ENCODE results near the gene FSTL4.

FSTL4 gene

DNA sequence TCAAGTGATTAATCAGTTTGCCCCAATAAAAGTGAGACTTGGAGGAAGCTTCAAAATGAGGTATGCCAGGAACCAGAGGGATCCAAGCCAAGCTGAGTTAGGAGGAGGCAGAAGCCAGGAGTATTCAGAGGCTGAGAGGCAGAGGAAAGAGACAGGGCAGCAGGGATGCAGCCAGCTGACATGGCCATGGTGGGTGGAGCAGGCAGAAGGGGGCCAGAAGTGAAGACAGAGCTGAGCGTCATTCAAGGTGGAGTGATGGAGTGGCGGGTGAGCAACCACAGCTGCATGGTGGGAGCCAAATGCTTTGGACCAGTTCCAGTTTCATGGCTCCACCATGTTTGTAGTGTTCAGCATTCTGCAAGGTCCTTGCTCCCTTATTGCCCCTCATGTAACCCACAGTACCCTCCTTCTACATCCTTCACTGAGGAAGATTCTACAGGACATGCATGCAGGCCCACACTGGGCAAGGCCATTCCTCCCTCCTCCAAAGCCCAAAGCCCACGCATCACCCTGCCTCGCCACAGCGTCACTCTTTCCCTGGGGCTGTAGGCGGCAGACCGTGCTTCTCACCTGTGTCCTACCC is 100.6 kb downstream of the FSTL4 start:
- DNase-seq: no peak

DNA sequence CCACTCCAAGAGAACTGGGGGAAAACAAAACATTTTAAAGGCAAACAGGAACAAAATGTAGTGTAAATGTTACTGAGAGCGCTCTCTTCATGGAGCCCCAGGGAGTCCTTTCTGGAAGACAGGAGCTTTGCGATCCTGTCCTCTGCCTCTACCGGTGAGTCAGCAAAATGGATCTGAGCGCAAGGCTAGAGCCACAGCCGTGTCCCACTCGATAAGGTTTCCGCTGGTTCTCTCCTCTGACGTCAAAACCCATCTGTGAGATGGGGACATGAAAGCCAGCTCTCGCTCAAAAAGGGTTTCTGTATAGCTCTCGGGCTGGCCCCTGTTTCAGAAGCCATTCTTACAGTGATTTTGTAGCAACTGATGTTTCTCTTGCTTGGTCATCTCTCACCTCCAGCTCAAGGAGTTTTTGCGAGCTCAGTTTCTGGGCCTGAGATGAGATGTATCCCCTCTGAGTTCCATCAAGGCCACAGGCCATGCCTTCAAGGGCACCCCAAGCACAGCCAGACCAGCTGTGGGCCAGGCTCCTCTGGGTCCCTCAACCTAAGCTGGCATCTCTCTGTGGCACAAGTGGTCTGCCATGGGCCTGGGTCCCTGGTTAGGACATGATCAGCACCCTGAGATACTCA is 101.6 kb downstream of the FSTL4 start:
- DNase-seq: no peak

DNA sequence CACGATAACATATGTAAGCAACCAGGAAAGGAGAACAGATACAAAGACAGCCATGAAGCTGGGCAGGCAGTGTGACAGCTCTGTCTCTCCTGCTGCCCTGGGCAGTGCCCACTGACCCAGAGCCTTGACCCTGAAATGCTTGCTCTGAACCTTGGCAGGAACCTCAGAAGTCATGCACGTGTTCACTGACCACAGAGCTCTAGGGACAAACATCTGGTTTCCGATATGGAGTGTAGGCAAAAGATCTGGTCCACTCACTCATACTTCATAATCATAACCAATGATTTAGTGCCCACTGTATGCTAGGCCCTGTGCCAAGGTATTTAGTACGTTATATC is 102.6 kb downstream of the FSTL4 start:
- no peak for DNase-seq

DNA sequence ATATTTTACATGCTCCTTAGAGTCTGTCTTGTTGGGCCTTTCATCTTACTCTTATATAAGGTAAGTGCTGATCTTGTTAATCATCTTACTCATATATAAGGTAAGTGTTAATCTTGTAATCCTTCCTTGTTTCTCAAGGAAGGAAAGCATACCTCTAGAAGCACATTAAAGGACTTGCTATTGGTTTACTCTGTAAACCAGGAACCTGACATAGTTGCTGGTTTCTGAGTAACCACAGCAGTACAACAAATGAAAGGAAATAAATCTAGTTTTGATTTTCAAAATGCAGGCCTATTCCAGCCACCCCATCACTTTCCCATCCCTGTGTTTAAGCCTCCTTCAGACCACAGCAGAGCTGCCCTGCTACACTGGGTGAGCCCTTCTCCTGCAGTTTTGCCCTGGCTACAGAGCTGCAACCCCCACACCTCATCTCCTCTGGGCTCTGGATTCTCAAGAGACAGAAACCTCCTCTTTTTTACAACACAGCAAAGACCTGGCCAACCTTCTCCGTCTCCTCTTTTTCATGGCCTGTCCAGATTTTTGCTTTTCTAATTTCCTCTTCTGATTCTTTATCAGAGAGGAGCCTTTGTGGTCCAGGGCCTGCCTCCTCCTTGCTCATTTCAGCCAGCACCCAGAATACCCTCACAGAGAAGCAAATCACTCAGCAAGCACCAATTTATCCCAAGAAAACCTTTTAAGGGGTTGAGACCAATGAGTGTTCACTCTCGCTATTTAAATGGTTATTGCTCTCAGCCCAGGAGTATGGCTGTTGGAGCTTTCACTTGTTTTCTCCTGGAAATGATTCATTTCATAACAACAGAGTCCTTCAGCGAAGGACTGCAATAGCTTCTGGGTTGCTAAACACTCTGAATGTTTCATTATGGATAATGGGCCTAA is 103.2 kb downstream of the FSTL4 start:
- no peak for DNase-seq

DNA sequence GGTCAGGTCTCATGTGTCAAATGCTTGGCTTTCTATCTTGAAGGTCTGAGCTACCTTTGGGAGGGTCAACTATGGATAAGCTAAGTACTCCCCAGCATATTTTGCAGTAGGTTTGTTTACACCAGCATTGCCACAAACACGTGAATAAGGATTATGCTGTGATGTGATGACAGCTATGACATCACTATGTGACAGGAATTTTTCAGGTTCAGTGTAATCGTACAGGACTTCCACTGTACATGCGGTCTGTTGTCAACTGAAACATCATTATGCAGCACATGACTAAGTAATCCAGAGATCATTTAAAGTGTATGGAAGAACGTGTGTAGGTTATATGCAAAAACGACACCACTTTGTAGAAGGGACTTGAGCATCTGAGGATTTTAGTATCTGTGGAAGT is 104.0 kb downstream of the FSTL4 start:
- no peak for DNase-seq

DNA sequence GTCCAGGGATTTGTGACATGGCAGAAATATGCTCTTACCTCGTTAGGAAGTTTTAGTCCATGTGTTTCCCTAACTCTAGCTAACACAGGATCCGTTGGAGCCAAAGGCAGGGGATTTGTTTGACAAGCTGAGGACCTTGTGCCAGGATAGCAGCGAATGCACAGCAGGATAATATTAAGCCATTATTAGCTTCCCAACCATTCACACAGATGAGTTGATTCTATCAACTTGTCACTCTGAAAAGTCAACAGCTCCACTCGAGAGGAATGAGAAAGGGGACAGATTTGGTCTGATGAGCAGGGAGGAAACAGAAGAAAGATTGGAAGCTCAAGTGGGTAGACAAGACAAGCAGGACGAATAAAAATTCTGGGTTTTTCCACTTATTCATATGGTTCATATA is 106.2 kb downstream of the FSTL4 start:
- no peak for DNase-seq

DNA sequence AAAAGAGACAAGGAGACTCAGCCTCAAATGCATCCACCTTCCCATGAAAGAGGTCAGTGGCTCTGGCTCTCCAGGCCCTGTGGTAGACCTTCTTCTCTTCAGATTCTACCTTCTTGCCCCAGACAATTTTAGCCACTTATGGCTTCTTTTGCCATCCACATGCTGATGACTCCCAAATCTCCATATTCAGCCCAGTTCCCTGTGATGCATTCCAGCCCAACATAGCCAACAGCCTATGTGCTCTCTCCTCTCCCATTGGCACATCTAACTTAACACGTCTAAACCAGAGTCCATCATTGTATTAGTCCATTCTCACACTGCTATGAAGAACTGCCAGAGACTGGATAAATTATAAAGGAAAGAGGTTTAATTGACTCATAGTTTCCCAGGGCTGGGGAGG is 108.8 kb downstream of the FSTL4 start:
- DNase-seq: no peak

DNA sequence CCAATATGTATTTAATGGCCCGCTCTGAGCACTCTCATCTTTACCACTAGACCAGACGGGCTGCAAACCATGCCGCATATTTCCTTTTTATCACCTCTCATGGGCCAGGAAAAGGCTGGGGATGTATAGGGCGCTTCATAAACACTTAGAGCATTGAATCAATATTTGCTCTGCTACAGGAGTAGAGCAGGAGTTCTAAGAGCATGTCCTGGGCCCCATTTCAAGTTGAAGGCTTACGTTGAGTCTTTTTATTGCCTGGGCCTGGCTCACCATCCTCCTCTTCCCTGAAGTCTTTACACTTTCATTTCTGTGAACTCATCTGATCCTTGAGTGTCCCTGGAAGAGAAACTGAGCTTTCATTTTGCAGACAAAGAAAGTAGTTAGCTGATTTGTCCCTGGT is 112.4 kb downstream of the FSTL4 start:
- DNase-seq: no peak

DNA sequence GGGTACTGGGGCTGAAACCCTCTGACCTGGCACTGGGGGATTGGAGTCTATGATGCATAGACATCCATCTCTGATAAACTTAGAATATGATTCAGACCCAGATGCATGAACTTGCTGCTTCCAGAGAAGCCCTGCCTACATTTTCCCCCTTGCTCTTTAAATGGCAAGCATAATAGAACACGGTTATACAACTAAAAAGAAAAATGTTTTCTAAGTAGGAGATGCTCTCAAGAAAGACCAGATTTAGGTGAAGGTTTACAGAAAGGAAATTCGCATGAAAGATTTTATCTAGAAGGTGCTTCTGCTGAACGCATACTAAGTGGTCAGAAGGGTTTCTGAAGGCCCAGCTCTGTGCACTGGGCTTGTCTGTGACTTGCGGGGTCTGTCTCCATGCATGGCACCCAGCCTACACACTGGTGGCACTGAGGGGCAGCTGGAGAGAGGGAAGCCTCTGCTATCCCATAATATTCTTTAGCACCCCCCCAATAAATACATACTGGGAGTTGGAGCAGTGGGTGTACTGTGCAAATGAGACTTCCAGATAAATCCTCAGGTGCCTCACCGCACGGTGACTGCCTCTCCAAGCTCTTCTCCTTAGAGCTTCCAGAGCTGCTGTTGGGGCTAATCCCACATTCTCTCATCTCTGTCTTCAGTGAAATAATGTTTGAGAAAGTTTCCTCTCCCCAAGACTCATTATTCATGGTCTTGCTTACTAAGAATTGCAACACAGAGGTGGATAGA is 114.6 kb downstream of the FSTL4 start:
- DNase-seq: no peak

DNA sequence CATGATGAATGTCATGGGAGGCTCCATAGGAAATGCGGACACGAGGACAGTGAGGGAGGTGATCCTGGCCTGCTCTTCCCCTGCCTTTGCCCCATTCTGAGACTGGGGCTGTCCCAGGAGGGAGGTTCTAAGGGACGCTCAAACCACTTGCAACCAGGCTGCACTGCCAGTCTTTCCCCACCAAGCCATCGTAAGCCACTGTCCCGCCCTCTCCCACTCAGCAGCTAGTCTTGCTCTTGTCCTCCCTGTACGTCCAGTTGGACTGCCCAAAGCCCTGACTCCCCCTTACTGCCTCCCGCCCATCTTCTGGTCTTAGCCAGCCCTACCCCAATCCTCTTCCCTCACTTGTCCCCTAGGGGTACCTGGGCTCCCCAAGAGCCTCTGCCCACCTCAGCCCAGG is 115.7 kb downstream of the FSTL4 start:
- DNase-seq: no peak

DNA sequence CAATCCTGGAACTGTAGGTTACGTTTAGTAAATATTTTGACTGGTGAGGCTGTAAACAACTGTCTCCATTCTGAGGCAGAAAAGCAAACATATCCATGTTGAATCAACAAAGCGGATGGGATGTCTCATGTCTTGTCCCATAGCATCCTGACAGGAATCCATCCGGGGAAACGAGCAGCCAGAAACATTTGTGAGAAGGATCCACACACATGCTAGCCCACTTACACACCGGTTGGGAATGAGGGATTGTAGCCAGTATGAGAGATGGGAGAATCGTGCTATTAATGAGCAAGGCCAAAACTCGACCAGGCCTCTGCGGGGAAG is 117.5 kb downstream of the FSTL4 start:
- no peak for DNase-seq

DNA sequence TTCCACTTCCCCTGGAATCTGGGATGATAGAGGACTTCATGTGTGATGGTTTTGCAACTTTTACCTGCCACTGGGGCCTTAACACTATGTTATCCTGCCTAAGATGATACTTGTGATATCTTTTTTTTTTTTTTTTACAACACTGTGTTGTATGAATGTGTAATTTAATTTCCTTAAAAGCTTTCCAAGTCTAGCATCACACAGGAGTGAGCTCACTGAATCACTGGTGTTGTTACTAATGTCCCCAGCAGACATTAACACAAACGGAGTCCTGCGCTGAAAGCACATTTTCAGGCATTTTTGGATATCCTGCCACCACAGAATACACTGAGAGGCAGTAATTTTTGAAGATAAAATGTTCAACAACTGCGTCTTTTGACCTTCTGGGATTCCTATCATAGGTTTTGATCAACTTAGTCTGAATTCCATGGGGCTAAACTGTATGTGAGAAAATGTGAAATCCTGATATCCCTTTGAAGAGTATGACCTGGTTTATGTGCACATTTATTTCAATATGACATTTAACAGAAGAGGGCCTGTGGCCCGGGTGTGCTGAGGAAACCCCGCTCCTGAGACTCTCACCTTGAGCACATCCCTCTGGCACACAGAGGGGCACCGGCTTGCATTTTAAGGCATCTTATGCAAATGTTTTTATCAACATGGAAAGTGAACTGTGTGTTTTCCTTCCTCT is 118.0 kb downstream of the FSTL4 start:
- no peak for DNase-seq

DNA sequence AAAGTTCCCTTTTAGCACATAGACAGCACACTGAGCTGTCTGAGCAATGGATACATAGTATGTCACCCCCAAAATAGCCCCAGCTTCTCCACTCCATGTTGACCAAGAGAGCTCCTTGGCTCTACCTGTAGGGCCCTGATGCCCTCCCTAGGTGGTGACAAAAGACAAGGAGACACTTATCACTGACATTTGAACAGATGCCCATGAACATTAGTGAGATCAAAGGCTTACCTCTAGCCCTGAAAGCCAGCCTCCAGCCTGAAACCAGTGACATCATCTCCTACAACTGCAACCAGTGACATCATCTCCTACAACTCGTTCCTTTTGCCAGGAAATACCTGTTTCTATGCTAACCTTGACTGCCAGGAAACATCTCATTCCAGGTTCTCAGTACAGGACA is 122.7 kb downstream of the FSTL4 start:
- no peak for DNase-seq

DNA sequence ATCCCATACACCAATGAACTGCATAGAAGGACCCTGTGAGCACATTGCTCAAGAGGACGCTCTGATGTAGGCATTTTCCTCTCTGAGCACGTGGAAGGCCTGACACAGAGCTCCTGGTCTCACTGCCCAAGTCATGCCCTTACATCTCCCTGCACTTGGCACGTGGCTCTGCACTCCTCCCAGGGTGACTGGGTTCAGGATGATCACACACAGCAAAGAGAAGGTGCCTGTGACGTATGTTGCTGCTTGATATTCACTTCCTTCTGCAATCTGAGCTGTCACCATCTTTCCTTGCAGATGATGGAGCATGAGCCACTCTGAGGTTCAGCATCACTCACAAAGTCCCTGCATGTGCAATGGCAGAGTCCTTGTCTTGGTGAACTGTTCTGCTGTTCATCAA is 125.2 kb downstream of the FSTL4 start:
- no peak for DNase-seq

DNA sequence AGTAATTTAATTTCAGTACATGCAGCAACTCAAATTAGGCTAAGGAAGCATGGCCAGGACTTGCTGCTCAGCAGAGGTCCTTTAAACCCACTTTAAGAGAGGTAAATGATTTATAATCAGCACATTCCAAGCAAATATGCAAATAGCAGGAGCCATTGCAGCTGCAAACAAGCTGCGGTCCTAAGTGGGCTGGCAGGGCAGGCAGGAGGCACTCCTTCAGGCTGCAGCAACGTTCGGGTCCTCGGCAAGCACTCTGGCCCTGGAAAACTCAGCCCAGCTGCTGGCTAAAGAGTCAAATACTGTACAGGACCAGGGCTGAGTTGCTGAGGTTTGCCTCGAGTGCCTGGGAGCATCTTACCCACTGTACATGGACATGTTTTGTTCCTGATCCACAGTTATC is 126.9 kb downstream of the FSTL4 start:
- DNase-seq: no peak

DNA sequence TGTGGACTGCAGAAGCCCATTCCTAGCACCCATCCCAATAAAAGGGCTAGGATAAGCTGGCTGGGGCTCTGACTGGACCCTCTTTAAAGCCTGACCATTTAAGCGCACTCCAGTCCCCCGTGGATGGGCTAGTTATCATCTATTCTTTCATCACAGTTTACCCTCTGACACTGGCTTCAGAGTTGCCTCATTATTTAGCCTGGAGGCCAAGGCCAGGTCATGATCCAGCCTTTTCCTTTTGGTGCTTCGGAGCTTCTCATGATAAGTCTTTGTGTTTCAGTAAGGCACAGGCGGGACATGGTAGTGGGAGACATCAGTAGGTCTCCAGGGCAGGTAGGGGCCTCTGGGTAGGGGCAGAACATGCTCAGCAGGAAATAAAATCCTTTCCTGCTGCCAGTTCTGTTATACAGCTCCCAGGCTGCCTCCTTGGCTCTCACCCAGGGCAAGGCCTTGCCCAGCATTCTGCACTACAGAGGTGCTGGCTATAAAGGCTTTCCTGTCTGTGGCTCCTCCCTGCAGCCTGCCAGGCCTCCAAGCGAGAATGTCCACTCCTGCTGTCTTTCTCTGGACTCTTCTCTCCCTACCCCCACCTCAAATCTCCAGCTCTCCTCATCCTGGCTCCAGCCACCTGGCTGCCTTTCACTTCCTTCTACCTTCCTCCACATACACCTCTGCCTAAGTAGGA is 128.8 kb downstream of the FSTL4 start:
- DNase-seq: no peak

DNA sequence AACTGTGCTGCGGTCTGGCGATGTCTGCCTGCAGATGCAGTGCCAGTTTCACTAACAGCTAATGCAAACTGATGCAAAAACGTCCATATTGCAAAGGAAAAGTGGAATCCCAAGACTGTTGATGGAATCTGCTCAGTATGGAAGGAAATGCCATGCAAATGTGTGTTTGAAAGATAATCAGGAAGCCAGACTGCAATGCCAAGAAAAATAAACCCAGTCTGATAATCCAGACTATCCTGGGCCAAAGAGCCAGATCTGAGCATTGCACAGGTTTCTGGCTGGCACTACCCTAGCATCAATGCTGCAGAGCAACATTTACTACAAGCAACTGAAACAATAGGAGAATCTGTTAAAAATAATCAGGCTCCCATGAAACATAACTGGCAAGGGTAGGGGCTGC is 130.3 kb downstream of the FSTL4 start:
- DNase-seq: no peak

DNA sequence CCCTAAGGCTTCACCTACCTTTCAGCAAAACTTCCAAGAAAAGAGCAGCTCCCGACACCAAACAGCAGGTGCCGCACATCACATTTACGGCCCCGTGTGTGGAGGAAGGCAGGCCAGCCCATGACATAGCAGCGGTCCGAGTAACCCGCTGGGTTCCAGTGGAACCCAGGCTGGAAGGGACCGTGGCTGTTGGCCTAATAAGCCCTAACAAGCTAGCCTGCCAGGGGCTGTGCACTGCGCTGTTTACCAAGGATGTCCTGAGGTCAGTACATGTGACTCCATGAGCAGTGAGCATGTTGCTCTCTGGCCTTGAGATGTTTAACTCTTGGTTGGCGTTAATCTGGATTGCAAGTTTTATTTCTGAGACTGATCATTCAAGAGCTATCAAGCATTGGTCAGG is 131.5 kb downstream of the FSTL4 start:
- DNase-seq: no peak

DNA sequence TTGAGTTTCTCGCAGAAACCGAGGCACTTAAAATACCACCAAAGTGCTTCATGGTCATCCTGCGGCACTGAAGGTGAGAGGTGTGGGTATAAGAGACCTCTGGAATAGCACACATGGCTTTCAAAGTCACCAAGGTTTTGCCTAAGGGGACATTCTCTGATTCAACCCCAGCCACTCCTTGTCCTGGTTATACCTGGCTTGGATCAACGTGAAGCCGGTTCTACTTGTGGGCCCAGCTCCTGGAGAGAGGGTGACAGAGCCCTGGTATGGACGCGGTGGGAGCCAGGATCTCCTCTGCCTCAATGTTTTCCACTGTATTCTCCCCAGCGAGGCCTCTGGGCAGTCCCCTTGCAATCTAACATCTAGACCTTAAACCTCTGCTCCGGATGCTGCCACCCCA is 132.0 kb downstream of the FSTL4 start:
- DNase-seq: no peak

DNA sequence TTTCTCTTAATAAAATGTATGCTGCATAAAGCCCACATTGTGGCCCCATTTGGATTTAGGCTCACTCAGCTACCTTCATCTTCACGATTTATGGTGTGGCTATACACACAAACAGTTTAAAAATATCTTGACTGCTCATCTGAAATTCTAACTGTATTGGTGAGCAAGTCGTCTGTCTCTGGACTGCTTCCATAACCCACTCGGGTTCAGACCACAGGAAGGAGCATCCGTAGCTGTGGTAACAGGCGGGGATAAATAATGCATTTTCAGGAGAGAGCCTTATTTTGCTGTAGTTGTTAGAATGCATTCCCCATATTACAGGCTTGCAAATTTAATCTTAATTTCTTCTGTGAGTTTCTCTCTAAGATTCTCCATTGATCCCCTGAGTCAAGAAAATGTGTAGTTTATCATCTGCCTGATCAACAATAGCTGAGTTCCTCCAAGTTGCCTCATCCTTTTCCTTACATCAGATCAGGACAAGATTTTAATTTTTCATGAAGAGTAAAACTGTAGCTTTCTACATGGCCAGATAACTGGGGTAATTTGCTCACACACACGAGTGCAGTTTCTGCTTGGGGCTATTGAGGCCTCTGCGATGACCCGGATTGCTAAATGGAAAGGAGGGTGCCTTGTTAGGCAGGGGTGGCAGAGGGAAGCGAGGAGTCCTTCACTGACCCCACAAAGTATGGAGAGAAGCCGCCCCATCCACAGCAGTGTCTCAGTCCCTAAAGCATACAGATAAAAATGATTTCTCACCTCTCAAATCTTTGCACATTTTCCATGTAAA is 133.9 kb downstream of the FSTL4 start:
- DNase-seq: no peak

DNA sequence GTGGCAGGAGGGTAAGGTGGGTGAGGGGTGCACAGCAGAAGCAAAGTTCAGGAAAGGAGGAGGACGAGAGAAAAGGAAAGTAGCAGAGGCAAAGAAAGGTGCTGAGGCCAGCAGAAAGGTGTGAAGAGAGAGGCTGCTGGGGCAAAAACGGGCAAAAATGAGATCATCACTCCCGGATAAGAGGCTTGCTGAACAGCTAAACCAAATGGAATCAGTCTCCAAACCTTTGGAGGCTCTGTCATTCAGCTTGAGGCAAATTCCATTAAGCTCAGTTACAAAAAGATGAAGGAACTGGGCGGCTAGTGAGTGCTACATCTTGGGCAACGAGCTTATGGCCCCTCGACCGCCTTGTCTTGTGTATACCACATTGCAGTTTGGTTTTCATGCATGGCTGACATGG is 136.4 kb downstream of the FSTL4 start:
- no peak for DNase-seq

All from activated CD8-positive, alpha-beta memory T cell treated with anti-CD3 and anti-CD28 coated beads, Interleukin-2, amount 50 U/mL, for 48 hours (primary cell).